T47D (cell line): ENCODE measurements around the gene ZNF417.
"Not testable (repeated sequence)": the region's sequence is repeated elsewhere in the genome, so short reads cannot be mapped to it uniquely, and the experiment has no call there.

Experiments used
- DNase-seq, 2 experiments: peaks; one replicate each; pipeline versions ENCODE4 v3.0.0 to v3.0.0-alpha.2; 2011 to 2012; ENCODE audit warnings: low read depth in 1 of 2, low spot score in 1 of 2
- JUND ChIP-seq: IDR thresholded peaks from 2 replicates; pipeline ENCODE4 v1.6.1; 2012; ENCODE audit warnings: low read depth
- in situ Hi-C: cut with HindIII; loops from 2 replicates; pipeline ENCODE4 v1.10.0; 2016; ENCODE audit warnings: low sequenced_read_pairs, low pct_unique_long_range_greater_than_20kb

ZNF417 gene

DNA sequence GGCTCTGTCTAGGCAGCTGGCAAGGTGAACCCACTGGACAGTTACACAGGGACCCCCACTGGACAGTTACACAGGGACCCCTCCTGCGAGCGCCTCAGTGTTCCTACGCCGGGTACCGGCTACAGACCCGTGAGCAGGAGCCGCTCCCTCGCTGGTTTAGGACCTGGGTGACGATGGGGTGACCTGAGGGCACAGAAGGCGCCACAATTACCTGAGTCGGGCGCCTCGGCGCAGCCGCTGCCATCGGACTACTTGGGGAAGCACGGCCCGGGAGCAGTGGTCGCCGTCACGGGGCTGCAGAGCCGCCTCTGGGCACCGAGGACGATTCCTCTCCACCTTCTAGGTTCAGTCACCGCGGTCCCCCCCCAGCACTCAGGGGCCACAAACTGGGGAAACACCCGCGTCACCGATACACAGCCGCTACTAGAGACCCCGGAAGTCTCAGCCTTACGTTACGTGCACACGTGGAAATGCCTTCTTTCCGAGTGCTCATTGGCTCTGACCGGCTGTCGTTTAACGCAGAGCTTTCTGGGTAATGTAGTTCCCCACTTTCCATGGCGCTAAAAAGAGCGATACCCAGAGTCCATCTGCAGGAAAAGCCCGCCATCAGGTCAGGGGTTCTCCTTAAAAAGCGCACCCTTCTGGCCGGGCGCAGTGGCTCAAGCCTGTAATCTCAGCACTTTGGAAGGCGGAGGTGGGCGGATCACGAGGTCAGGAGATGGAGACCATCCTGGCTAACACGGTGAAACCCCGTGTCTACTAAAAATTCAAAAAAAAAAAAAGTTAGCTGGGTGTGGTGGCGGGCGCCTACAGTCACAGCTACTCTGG lies at the start of gene ZNF417:
TSS of gene ZNF417 (minus strand) at position 425 of the 828 bp plus-strand sequence. CDS start at position 244, 181 bp downstream.
- in situ Hi-C loops: not testable (repeated sequence)
- DNase-seq: peak; percentile 72 to 93

DNA sequence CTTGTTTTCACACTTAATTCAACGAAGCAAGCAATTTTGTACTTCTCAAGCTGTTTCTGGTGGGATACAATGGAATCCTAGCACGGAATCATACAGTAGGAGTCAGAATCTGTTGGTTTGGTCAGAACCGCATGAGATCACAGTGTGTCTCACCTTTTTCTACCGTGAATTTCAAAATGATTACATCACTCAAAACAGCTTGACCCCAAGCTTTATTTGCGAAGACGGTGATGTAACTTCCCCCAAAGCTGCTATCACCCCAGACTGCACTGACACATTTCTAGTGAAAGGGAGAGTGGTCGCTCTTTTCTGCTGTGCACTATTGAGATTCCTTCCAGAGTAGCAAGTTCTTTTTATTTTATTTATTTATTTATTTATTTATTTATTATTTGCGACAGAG lies 48.4 kb upstream of the ZNF417 start:
- no peak for DNase-seq
- no peak for TF ChIP-seq JUND
- in situ Hi-C loops: no loop called here

- no peak for DNase-seq
- TF ChIP-seq JUND: no peak
- in situ Hi-C loops: no loop called here
Measured at GRCh38 chr19:57961785-57962184, 45.4 kb upstream of the ZNF417 start.

DNA sequence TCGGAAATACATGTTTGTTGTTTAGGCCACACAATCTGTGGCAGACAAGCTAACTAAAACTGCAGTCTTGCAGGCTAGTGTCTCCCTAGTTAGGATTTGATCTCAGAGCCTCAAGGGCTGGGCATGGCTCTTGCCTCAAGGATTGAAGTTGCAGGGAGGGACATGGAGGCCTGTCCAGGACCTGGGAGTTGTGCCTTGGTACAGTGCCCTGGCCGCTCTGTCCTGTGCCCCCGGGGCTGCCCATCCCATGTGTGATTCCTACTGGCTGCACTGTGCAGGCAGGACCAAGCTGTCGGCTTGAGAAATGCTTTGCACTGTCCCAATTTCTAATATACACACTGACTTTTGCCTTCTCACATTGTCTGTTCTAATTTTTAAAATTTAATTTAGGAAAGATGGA lies 38.6 kb upstream of the ZNF417 start:
- TF ChIP-seq JUND: no peak
- in situ Hi-C loops: no loop called here
- DNase-seq: no peak

GRCh38 chr19:57949702-57950101 lies 33.3 kb upstream of the ZNF417 start:
- in situ Hi-C loops: no loop called here
- DNase-seq: no peak
- no peak for TF ChIP-seq JUND

GRCh38 chr19:57949296-57949695 lies 32.9 kb upstream of the ZNF417 start:
- no peak for DNase-seq
- in situ Hi-C loops: no loop called here
- TF ChIP-seq JUND: no peak

GRCh38 chr19:57947419-57948134 lies 31.2 kb upstream of the ZNF417 start, which contains the start of gene ZNF256:
Gene ZNF256, minus strand, starts transcription at chr19:57947706. Its CDS starts 232 bp downstream, at chr19:57947474.
- peak; percentile 84 to 97 for DNase-seq
- in situ Hi-C loops: no loop called here
- no peak for TF ChIP-seq JUND

GRCh38 chr19:57947088-57947418 lies 30.7 kb upstream of the ZNF417 start:
- DNase-seq: no peak
- no peak for TF ChIP-seq JUND
- in situ Hi-C loops: no loop called here

DNA sequence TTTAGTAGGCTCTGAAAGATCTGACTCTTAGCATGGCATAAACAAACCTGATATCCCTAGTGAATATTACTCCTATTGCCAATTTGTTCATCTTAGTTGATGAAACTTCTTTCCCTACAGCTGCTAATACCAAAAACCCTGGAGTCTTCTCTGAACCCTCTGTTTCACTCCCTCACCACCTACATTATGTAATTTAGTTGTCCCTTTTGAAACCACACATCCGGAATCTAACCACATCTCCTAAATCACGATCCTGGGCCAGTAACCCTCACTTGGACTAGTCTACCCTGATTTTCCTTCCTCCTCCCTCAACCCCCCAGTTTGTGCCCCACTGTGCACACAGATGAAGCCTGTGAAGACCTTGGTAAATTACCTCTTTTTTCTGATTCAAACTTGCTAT lies 29.9 kb upstream of the ZNF417 start:
- DNase-seq: no peak
- in situ Hi-C loops: no loop called here
- TF ChIP-seq JUND: no peak

DNA sequence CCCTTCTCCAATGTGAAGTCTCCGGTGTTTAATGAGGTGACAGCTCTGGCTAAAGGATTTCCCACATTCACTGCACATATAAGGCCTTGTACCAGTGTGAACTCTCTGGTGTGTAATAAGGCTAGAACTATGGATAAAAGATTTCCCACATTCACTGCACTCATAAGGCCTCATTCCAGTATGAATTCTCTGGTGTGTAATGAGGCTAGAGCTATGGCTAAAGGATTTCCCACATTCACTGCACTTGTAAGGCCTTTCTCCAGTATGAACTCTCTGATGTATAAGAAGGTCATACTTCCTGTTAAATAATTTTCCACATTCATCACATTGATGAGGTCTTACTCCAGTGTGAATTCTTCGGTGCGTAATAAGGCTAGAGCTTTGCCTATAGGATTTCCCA lies 25.2 kb upstream of the ZNF417 start:
- no peak for DNase-seq
- in situ Hi-C loops: no loop called here
- no peak for TF ChIP-seq JUND

GRCh38 chr19:57935731-57936130 lies 19.3 kb upstream of the ZNF417 start:
- no peak for TF ChIP-seq JUND
- in situ Hi-C loops: no loop called here

GRCh38 chr19:57934820-57935665 lies 18.7 kb upstream of the ZNF417 start, which contains the start of gene ZNF418:
Gene ZNF418, minus strand, starts transcription at chr19:57935402. Its CDS starts 1,580 bp downstream, at chr19:57933822.
- no peak for TF ChIP-seq JUND
- peak; percentile 37 to 92 for DNase-seq
- in situ Hi-C loops: no loop called here

More at GRCh38 chr19:57935731-57936130, 19.3 kb upstream of the ZNF417 start:
- DNase-seq: no peak
